H9 (cell line): Measurements from ENCODE around the gene WLS. TPM values are rescaled to one million over a fixed set of nuclear protein-coding genes. Genes with fewer than 3 reads are reported as not detected.

ENCODE experiments used
- DNase-seq: peaks from one replicate; pipeline ENCODE4 v3.0.0-alpha.2; 2017
- H2AFZ ChIP-seq: one replicate; pipeline ENCODE4 v1.6.1; 2013; ENCODE audit warnings: mild to moderate bottlenecking, low read length, control low read depth, moderate library complexity
- H2AK5ac ChIP-seq: 2 replicates; pipeline ENCODE4 v1.6.1; 2013; ENCODE audit warnings: low read length, control low read depth, mixed read lengths; ENCODE audit not compliant: insufficient read length
- H2BK120ac ChIP-seq: one replicate; pipeline ENCODE4 v1.6.1; 2013; ENCODE audit warnings: low read depth, mild to moderate bottlenecking, low read length, control low read depth, inconsistent platforms; ENCODE audit not compliant: poor library complexity, severe bottlenecking
- H2BK12ac ChIP-seq: 2 replicates; pipeline ENCODE4 v1.6.1; 2013; ENCODE audit warnings: low read length, control low read depth, mixed read lengths, low read depth; ENCODE audit not compliant: insufficient read length
- H2BK15ac ChIP-seq: 2 replicates; pipeline ENCODE4 v1.6.1; 2013; ENCODE audit warnings: low read depth, low read length, control low read depth
- H2BK20ac ChIP-seq: one replicate; pipeline ENCODE4 v1.6.1; 2013; ENCODE audit warnings: low read depth, mild to moderate bottlenecking, low read length, control low read depth, inconsistent platforms; ENCODE audit not compliant: poor library complexity, severe bottlenecking
- H2BK5ac ChIP-seq: 2 replicates; pipeline ENCODE4 v1.6.1; 2013; ENCODE audit warnings: low read length, control low read depth, mixed read lengths; ENCODE audit not compliant: insufficient read length
- H3K14ac ChIP-seq: 2 replicates; pipeline ENCODE4 v1.6.1; 2013; ENCODE audit warnings: low read length, control low read depth; ENCODE audit not compliant: insufficient read depth
- H3K18ac ChIP-seq: 2 replicates; pipeline ENCODE4 v1.6.1; 2013; ENCODE audit warnings: low read depth, mild to moderate bottlenecking, mixed read lengths, low read length, control low read depth; ENCODE audit not compliant: insufficient read length
- H3K23ac ChIP-seq: 2 replicates; pipeline ENCODE4 v1.6.1; 2013; ENCODE audit warnings: low read length, control low read depth, mixed read lengths, low read depth; ENCODE audit not compliant: insufficient read length
- H3K23me2 ChIP-seq: 2 replicates; pipeline ENCODE4 v1.6.1; 2013; ENCODE audit warnings: low read depth, mild to moderate bottlenecking, mixed read lengths, low read length, control low read depth; ENCODE audit not compliant: insufficient read length, poor library complexity, severe bottlenecking
- H3K27ac ChIP-seq: 2 replicates; pipeline ENCODE4 v1.5.1; 2013; ENCODE audit warnings: low read length, control low read depth, mixed read lengths, low read depth; ENCODE audit not compliant: insufficient read length
- H3K27me3 ChIP-seq: 2 replicates; pipeline ENCODE4 v1.6.1; 2013; ENCODE audit warnings: low read length, control low read depth, inconsistent platforms; ENCODE audit not compliant: insufficient read depth
- H3K4ac ChIP-seq: 2 replicates; pipeline ENCODE4 v1.6.1; 2013; ENCODE audit warnings: low read depth, mild to moderate bottlenecking, control low read depth, inconsistent platforms, low read length, moderate library complexity
- H3K4me1 ChIP-seq: 2 replicates; pipeline ENCODE4 v1.6.1; 2013; ENCODE audit warnings: low read length, control low read depth, inconsistent platforms; ENCODE audit not compliant: insufficient read depth
- H3K4me2 ChIP-seq: 2 replicates; pipeline ENCODE4 v1.6.1; 2013; ENCODE audit warnings: low read length, control low read depth, mixed read lengths; ENCODE audit not compliant: insufficient read length, insufficient read depth
- H3K56ac ChIP-seq: 2 replicates; pipeline ENCODE4 v1.6.1; 2013; ENCODE audit warnings: low read depth, mild to moderate bottlenecking, mixed read lengths, low read length, control low read depth; ENCODE audit not compliant: insufficient read length
- H3K79me1 ChIP-seq: 2 replicates; pipeline ENCODE4 v1.6.1; 2013; ENCODE audit warnings: low read depth, mild to moderate bottlenecking, moderate library complexity, low read length, control low read depth, inconsistent platforms; ENCODE audit not compliant: insufficient read depth, poor library complexity, severe bottlenecking
- H3K79me2 ChIP-seq: 2 replicates; pipeline ENCODE4 v1.6.1; 2013; ENCODE audit warnings: low read length, control low read depth, inconsistent platforms; ENCODE audit not compliant: insufficient read depth
- H3K9ac ChIP-seq: 2 replicates; pipeline ENCODE4 v1.6.1; 2013; ENCODE audit warnings: low read length, control low read depth, mixed read lengths; ENCODE audit not compliant: insufficient read length; ENCODE audit errors: extremely low read depth
- H3K9me3 ChIP-seq: one replicate; pipeline ENCODE4 v1.6.1; 2013; ENCODE audit warnings: low read depth, low read length, inconsistent platforms; ENCODE audit not compliant: control insufficient read depth
- H3T11ph ChIP-seq: one replicate; pipeline ENCODE4 v1.6.1; 2013; ENCODE audit warnings: mild to moderate bottlenecking, low read length, control low read depth, inconsistent platforms
- H4K20me1 ChIP-seq: one replicate; pipeline ENCODE4 v1.6.1; 2013; ENCODE audit not compliant: control insufficient read depth, insufficient read length, insufficient read depth
- H4K5ac ChIP-seq: 2 replicates; pipeline ENCODE4 v1.6.1; 2013; ENCODE audit warnings: low read depth, mild to moderate bottlenecking, mixed read lengths, low read length, control low read depth; ENCODE audit not compliant: insufficient read length
- H4K8ac ChIP-seq: replicated peaks from 2 replicates; pipeline ENCODE4 v1.6.1; 2013; ENCODE audit warnings: low read length, control low read depth, mixed read lengths, low read depth; ENCODE audit not compliant: insufficient read length
- H4K91ac ChIP-seq: 2 replicates; pipeline ENCODE4 v1.6.1; 2013; ENCODE audit warnings: low read depth, mild to moderate bottlenecking, moderate library complexity, mixed read lengths, low read length, control low read depth; ENCODE audit not compliant: insufficient read length
- H3K27ac Mint-ChIP-seq, 3 experiments: 2 replicates in 2 of 3; 3 replicates in 1 of 3; pipeline ENCODE4 v1.8.0; 2020 to 2021; ENCODE audit warnings: mixed read lengths in 3 of 3, mild to moderate bottlenecking in 1 of 3, moderate library complexity in 1 of 3
- H3K27me3 Mint-ChIP-seq: 2 replicates; pipeline ENCODE4 v1.8.0; 2021; ENCODE audit warnings: low read depth, mild to moderate bottlenecking, moderate library complexity, mixed read lengths
- H3K36me3 Mint-ChIP-seq, 3 experiments: 2 replicates in 2 of 3; 3 replicates in 1 of 3; pipeline ENCODE4 v1.8.0; 2020 to 2021; ENCODE audit warnings: low read depth in 3 of 3, mixed read lengths in 3 of 3; ENCODE audit not compliant: insufficient read depth in 1 of 3
- H3K4me1 Mint-ChIP-seq, 2 experiments: 2 replicates each; pipeline ENCODE4 v1.8.0; 2020; ENCODE audit warnings: mixed read lengths in 2 of 2
- H3K4me3 Mint-ChIP-seq, 2 experiments: 2 replicates in 1 of 2; 3 replicates in 1 of 2; pipeline ENCODE4 v1.8.0; 2020 to 2021; ENCODE audit warnings: mild to moderate bottlenecking in 2 of 2, mixed read lengths in 2 of 2, moderate library complexity in 1 of 2
- H3K9me3 Mint-ChIP-seq, 2 experiments: 2 replicates in 1 of 2; 3 replicates in 1 of 2; pipeline ENCODE4 v1.8.0; 2020; ENCODE audit warnings: mild to moderate bottlenecking in 2 of 2, mixed read lengths in 2 of 2, moderate library complexity in 1 of 2
- CTCF ChIP-seq: fragments of 200-600 bp; sonication (generic); conservative IDR thresholded peaks from 3 replicates; pipeline ENCODE4 v1.8.0; 2021; ENCODE audit warnings: antibody characterized with exemption, mild to moderate bottlenecking
- WGBS: extraction: QIAGEN DNeasy Blood & Tissue Kit; methylation state at CpG from one replicate; pipeline ENCODE4 v1.1.7; 2013; ENCODE audit warnings: missing lambda C conversion rate, low lambda C conversion rate, mixed read lengths; ENCODE audit not compliant: insufficient read length; ENCODE audit errors: extremely low coverage; 5-methylcytosine and 5-hydroxymethylcytosine counted together
- total RNA-seq: library from RNA; stranded (reverse); gene quantifications from 2 replicates; pipeline ENCODE4 v1.2.1, GENCODE V29; 2021

WLS gene
- total RNA-seq, 1 experiment from 2014 or later: 0.94 TPM

- no CpG with 5 or more reads among the region's 7 CpGs for whole genome bisulfite sequencing
- Mint-ChIP-seq H3K27me3 (peaks cover 8% of the 10 kb centered on the region), H3K9me3 (peaks cover 0 to 8% of the 10 kb centered on the region in 2 experiments; a peak in 1 of 5 replicates), H3K27ac (no peak overlapping the region), H3K4me1 (peaks cover 3 to 9% of the 10 kb centered on the region in 2 experiments), H3K4me3 (no peak overlapping the region), H3K36me3 (peaks cover 0 to 5% (median 0%) of the 10 kb centered on the region in 3 experiments; a peak in 1 of 7 replicates)
- Histone ChIP-seq H2BK120ac (no peak overlapping the region), H2BK20ac (no peak overlapping the region), H2BK15ac (no peak overlapping the region), H3K18ac (no peak overlapping the region), H4K8ac (no peak overlapping the region), H3K23me2 (no peaks in the 10 kb centered on the region), H3T11ph (no peak overlapping the region), H2AK5ac (no peak overlapping the region), H3K27ac (no peak overlapping the region), H3K9ac (no peak overlapping the region), H3K23ac (no peak overlapping the region), H4K5ac (no peak overlapping the region), H3K4me1 (no peaks in the 10 kb centered on the region), H3K4ac (no peak overlapping the region), H2AFZ (no peak overlapping the region), H4K20me1 (no peaks in the 10 kb centered on the region), H2BK12ac (no peak overlapping the region), H3K4me2 (no peak overlapping the region), H3K14ac (no peak overlapping the region), H3K56ac (no peak overlapping the region), H4K91ac (no peak overlapping the region), H3K79me2 (no peaks in the 10 kb centered on the region), H3K27me3 (no peaks in the 10 kb centered on the region), H3K9me3 (no peaks in the 10 kb centered on the region), H3K79me1 (no peaks in the 10 kb centered on the region), H2BK5ac (no peak overlapping the region)
- no peak for TF ChIP-seq CTCF
- no peak for DNase-seq
Observed at GRCh38 chr1:68112835-68113243, 119.5 kb downstream of the WLS start.
